ENCODE results near the gene TRMT10B. TPM values are rescaled to one million over a fixed set of nuclear protein-coding genes. Genes with fewer than 3 reads are reported as not detected.

The TRMT10B gene
- total and polyA plus RNA-seq, 10 of the 15 experiments (the other 5 are each of a cell fraction or from before 2014, with no cell fraction given): 3.7 to 11.7 (median 6.8) TPM

- POLR2A ChIA-PET: no interaction called here
- 16% methylated on average over 3 of the region's 3 CpGs for WGBS (ENCODE audit: insufficient coverage, insufficient replicate concordance, low lambda C conversion rate, missing lambda C conversion rate)
- in situ Hi-C loops (cut with MboI) (no loop called here), intact Hi-C loops (cut with micrococcal nuclease; ENCODE audit: unreplicated experiment) (loop anchor here (2.0 to 10.0 kb wide), 3 partner anchors 265 to 615 kb away; partner anchors contain the start of gene SHB)
- H3K9ac ChIP-seq (ENCODE audit: control insufficient read depth, insufficient read depth, low read length): no peak overlapping the region
- SMC1A ChIA-PET (ENCODE audit: uncharacterized antibody, unreplicated experiment): interaction anchor here (1.0 to 3.2 kb wide), 5 partner anchors 14 to 517 kb away, joined by 3 to 9 read pairs (median 5); no protein-coding TSS in a partner anchor
- CTCF ChIA-PET: interaction anchor here (0.7 to 2.4 kb wide), 10 partner anchors 14 to 687 kb away, joined by 3 to 15 read pairs (median 4); partner anchors contain the start of gene SLC25A51
- no TSS peak for BruUV-seq (replicated peaks)
- peak; percentile 38 for FAIRE-seq
- H3K4me3 ChIP-seq: no peak overlapping the region
- no peak overlapping the region for H3K27ac ChIP-seq (ENCODE audit: control insufficient read depth, insufficient read depth)
- peak; percentile 97 for ATAC-seq
- no peak for TF ChIP-seq ZZZ3 (IDR thresholded peaks at IDR 0.05; ENCODE audit: control insufficient read depth, insufficient read length, low read depth)
- no peak for TF ChIP-seq TAF1 (IDR thresholded peaks at IDR 0.05; ENCODE audit: borderline replicate concordance, low read depth, low read length)
- TF ChIP-seq BMI1 (IDR thresholded peaks at IDR 0.05; ENCODE audit: borderline replicate concordance): no peak
- TF ChIP-seq KDM1A (IDR thresholded peaks at IDR 0.05; ENCODE audit: borderline replicate concordance): no peak
- TF ChIP-seq SUZ12 (IDR thresholded peaks at IDR 0.05; ENCODE audit: unreplicated experiment): no peak
- peak; percentile 86 for TF ChIP-seq RAD21 (IDR thresholded peaks at IDR 0.05; ENCODE audit: insufficient read depth, low read depth, low read length)
- TF ChIP-seq EZH2 (IDR thresholded peaks at IDR 0.05; ENCODE audit: borderline replicate concordance, control insufficient read depth, low read depth, low read length): no peak
- 0 out of 2 replicates have a peak, but pooled peaks have one; percentile 50 for TF ChIP-seq YY1 (IDR thresholded peaks at IDR 0.05; ENCODE audit: low read depth, low read length)
- no peak for TF ChIP-seq JUNB (IDR thresholded peaks at IDR 0.05)
- peak; percentile 93 to 97 (median 96) for TF ChIP-seq CTCF (IDR thresholded peaks at IDR 0.05 in 2 of 3, conservative IDR thresholded peaks at IDR 0.05 in 1 of 3; ENCODE audit: control insufficient read depth in 2 of 3, extremely low read depth in 1 of 3, insufficient read depth in 1 of 3, low read depth in 3 of 3, low read length in 3 of 3)
- no peak for TF ChIP-seq YBX1 (IDR thresholded peaks at IDR 0.05)
- no peak for TF ChIP-seq CREB1 (IDR thresholded peaks at IDR 0.05; ENCODE audit: low read depth)
- TF ChIP-seq SMC3 (IDR thresholded peaks at IDR 0.05; ENCODE audit: borderline replicate concordance, low read length): peak; percentile 78
- TF ChIP-seq ATF2 (IDR thresholded peaks at IDR 0.05; ENCODE audit: low read length): no peak
- no peak for TF ChIP-seq RUNX3 (IDR thresholded peaks at IDR 0.05; ENCODE audit: low read length)
- DNase-seq (ENCODE audit: low read depth, low spot score): peak; percentile 3
- H3K27me3 ChIP-seq (replicated peaks in 1 of 2; ENCODE audit: control insufficient read depth in 2 of 2, insufficient read depth in 2 of 2, low read length in 1 of 2): no peaks in the 10 kb centered on the region
- no peak overlapping the region for H2AFZ ChIP-seq (ENCODE audit: control insufficient read depth, low read depth, low read length)
- H3K36me3 ChIP-seq (ENCODE audit: control insufficient read depth in 2 of 2, insufficient read depth in 2 of 2, low read length in 1 of 2): no peaks in the 10 kb centered on the region
- RAD21 ChIA-PET (ENCODE audit: unreplicated experiment): interaction anchor here (2.2 kb wide), 1 partner anchor 156 kb away, joined by 11 read pairs; no protein-coding TSS in a partner anchor
- no peaks in the 10 kb centered on the region for H3K9me3 ChIP-seq (replicated peaks; ENCODE audit: control insufficient read depth, insufficient read depth, low read length)
- no peaks in the 10 kb centered on the region for H3K79me2 ChIP-seq (ENCODE audit: control insufficient read depth, insufficient read depth, low read length)
- no peaks in the 10 kb centered on the region for H3K4me1 ChIP-seq (ENCODE audit: control insufficient read depth, insufficient read depth, low read length)
- no peaks in the 10 kb centered on the region for H4K20me1 ChIP-seq (ENCODE audit: control insufficient read depth, insufficient read depth)
- H3K4me2 ChIP-seq (ENCODE audit: control insufficient read depth, insufficient read depth): no peak overlapping the region
Observed at GRCh38 chr9:37747271-37747753, 6.3 kb upstream of the TRMT10B start.
